ENCODE data around the gene KCNB1.
"Not testable (repeated sequence)": the region's sequence is repeated elsewhere in the genome, so short reads cannot be mapped to it uniquely, and the experiment has no call there.

KCNB1 gene

DNA sequence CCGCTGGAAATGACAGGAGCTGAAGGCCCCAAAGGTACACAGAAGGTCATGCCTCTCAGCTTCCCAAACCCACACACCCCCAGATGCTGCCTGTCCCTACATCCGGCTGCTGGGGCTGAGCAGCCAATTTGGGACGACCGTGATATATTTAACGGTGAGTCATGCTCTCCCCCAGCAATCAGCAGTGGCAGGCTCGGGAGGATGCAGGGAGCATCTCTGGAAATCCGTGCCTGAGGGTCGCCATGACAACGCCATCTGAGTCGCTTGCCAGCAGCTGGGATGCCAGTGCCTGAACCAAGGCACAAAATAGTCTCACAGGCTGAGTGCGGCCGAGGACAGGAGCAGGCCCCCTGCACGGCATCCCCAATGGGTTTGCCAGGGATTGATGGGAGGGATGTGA, 57.9 kb downstream of the KCNB1 start:
- no peak overlapping the region for H3K27ac Mint-ChIP-seq
- no peaks in the 10 kb centered on the region for H3K4me1 Mint-ChIP-seq (ENCODE audit: low read depth)
- no peaks in the 10 kb centered on the region for H3K9me3 Mint-ChIP-seq
- peaks cover 40% of the 10 kb centered on the region for H3K27me3 Mint-ChIP-seq (ENCODE audit: low read depth)
- H3K36me3 Mint-ChIP-seq (ENCODE audit: low read depth), result no peaks in the 10 kb centered on the region
- no peak overlapping the region for H3K4me3 Mint-ChIP-seq

- H3K9me3 Mint-ChIP-seq, result no peaks in the 10 kb centered on the region
- no peak overlapping the region for H3K27ac Mint-ChIP-seq
- peaks cover 32% of the 10 kb centered on the region for H3K27me3 Mint-ChIP-seq (ENCODE audit: low read depth)
- no peaks in the 10 kb centered on the region for H3K4me1 Mint-ChIP-seq (ENCODE audit: low read depth)
- no peak overlapping the region for H3K4me3 Mint-ChIP-seq
- H3K36me3 Mint-ChIP-seq (ENCODE audit: low read depth), result no peaks in the 10 kb centered on the region
These were observed 60.3 kb downstream of the KCNB1 start for GRCh38 chr20:49422161-49422560.

- Mint-ChIP-seq H3K27me3 (ENCODE audit: low read depth) (peaks cover 25% of the 10 kb centered on the region), H3K36me3 (ENCODE audit: low read depth) (no peaks in the 10 kb centered on the region), H3K4me1 (ENCODE audit: low read depth) (no peaks in the 10 kb centered on the region), H3K4me3 (no peak overlapping the region), H3K9me3 (no peaks in the 10 kb centered on the region), H3K27ac (no peak overlapping the region)
These were observed 61.6 kb downstream of the KCNB1 start for GRCh38 chr20:49420811-49421295.

- Mint-ChIP-seq H3K36me3 (ENCODE audit: low read depth) (no peaks in the 10 kb centered on the region), H3K27ac (no peak overlapping the region)
These were observed 62.2 kb downstream of the KCNB1 start for GRCh38 chr20:49420292-49420691.

GRCh38 chr20:49419785-49420184, 62.7 kb downstream of the KCNB1 start:
- no peak overlapping the region for H3K4me3 Mint-ChIP-seq
- peaks cover 22% of the 10 kb centered on the region for H3K27me3 Mint-ChIP-seq (ENCODE audit: low read depth)
- no peaks in the 10 kb centered on the region for H3K4me1 Mint-ChIP-seq (ENCODE audit: low read depth)
- H3K27ac Mint-ChIP-seq, result no peak overlapping the region
- no peaks in the 10 kb centered on the region for H3K9me3 Mint-ChIP-seq
- no peaks in the 10 kb centered on the region for H3K36me3 Mint-ChIP-seq (ENCODE audit: low read depth)

More at GRCh38 chr20:49420292-49420691, 62.2 kb downstream of the KCNB1 start:
- H3K4me3 Mint-ChIP-seq, result no peak overlapping the region
- peaks cover 23% of the 10 kb centered on the region for H3K27me3 Mint-ChIP-seq (ENCODE audit: low read depth)
- no peaks in the 10 kb centered on the region for H3K9me3 Mint-ChIP-seq
- no peaks in the 10 kb centered on the region for H3K4me1 Mint-ChIP-seq (ENCODE audit: low read depth)

DNA sequence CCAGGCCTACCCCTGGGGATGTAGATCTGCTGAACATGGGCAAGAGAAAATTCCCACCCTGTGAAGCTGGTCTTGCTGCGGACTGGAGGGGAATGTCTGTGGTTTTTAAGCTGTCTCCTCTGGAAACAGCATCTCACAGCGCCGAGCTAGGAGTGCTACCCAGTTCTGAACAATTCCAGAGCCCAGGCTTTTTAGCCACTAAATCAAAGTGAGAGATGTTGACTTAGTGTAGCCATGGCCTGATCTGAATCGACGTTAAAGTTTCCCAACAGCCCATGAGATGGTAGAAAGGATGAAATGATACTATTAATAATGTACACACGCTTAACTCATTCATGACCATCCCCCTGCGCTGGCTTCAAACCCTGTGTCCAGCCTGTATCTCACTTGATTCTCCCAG, 63.7 kb downstream of the KCNB1 start:
- Mint-ChIP-seq H3K4me1 (ENCODE audit: low read depth) (no peaks in the 10 kb centered on the region), H3K36me3 (ENCODE audit: low read depth) (no peaks in the 10 kb centered on the region), H3K9me3 (no peaks in the 10 kb centered on the region), H3K27me3 (ENCODE audit: low read depth) (peaks cover 24% of the 10 kb centered on the region), H3K27ac (no peak overlapping the region), H3K4me3 (no peak overlapping the region)

DNA sequence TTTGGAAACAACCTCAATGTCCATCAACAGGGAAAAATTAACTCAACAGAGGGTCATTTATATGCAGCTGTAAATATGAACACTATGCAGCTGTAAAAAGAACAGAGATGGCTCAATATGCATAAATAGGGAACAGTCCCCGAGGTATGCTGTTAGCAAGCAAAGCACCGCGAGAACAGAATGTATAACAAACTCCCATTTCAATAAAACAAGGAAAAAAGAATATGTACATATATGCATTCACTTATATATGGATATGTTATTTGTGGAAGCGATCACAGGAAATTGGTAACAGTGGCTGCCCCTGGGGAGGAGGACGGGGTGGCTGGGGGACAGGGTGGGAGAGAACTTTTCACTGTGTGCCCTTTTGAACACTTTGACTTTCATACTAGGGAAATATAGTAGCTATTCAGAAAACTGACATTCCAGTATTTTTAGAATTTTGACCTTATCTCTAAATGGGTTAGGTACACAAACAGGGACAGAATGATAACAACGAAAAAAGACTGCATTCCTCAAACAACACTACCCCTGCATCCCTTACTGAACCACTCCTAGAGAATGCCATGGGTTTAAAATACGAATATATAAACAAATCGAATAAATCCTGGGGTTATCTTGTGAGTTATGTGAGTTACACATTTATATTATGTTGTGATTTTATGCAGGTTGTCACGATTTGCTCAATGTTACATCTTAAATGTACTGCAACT, 64.5 kb downstream of the KCNB1 start:
- Mint-ChIP-seq H3K4me3 (no peak overlapping the region), H3K27ac (no peak overlapping the region), H3K9me3 (no peaks in the 10 kb centered on the region), H3K4me1 (ENCODE audit: low read depth) (no peaks in the 10 kb centered on the region), H3K27me3 (ENCODE audit: low read depth) (peaks cover 26% of the 10 kb centered on the region), H3K36me3 (ENCODE audit: low read depth) (no peaks in the 10 kb centered on the region)

GRCh38 chr20:49415668-49416044, 66.8 kb downstream of the KCNB1 start:
- no peaks in the 10 kb centered on the region for H3K9me3 Mint-ChIP-seq
- peaks cover 35% of the 10 kb centered on the region for H3K27me3 Mint-ChIP-seq (ENCODE audit: low read depth)
- no peak overlapping the region for H3K4me3 Mint-ChIP-seq
- H3K4me1 Mint-ChIP-seq (ENCODE audit: low read depth), result no peaks in the 10 kb centered on the region
- no peaks in the 10 kb centered on the region for H3K36me3 Mint-ChIP-seq (ENCODE audit: low read depth)
- H3K27ac Mint-ChIP-seq, result no peak overlapping the region

DNA sequence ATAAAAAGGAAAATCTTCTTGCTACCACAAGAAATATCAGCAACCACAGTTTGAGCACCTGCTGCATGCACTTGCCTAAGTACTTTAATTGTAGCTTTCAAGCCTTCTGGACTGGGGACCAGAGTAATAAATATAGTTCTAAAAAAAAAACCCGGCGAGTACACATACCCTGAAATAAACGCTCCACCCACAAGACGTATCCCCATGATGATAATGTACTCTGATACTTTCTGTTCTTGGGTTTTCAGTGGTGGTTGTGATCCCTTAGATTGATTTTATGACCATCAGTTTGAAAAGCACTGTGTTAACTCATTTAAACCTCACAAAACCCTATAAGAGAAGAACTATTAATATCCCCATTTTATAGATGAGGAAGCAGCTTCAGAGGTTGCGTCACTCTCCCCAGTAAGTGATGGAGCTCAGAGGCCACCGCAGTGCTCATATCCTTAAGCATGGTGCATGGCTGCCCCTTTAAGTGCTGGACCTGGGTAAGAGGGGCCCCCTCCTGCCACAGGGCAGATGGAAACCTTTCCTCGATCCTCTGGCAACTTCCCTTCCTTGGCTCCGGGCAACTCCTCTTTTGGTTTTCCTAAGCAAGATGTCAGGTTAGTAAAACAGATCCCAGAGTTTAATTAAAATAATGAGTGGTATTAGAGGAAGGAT, 67.3 kb downstream of the KCNB1 start:
- Mint-ChIP-seq H3K36me3 (ENCODE audit: low read depth) (no peaks in the 10 kb centered on the region), H3K27ac (no peak overlapping the region), H3K27me3 (ENCODE audit: low read depth) (peaks cover 32% of the 10 kb centered on the region), H3K4me3 (no peak overlapping the region), H3K9me3 (no peaks in the 10 kb centered on the region), H3K4me1 (ENCODE audit: low read depth) (no peaks in the 10 kb centered on the region)

GRCh38 chr20:49413677-49414076, 68.8 kb downstream of the KCNB1 start:
- no peaks in the 10 kb centered on the region for H3K4me1 Mint-ChIP-seq (ENCODE audit: low read depth)

GRCh38 chr20:49412953-49413352, 69.5 kb downstream of the KCNB1 start:
- no peaks in the 10 kb centered on the region for H3K36me3 Mint-ChIP-seq (ENCODE audit: low read depth)
- H3K4me3 Mint-ChIP-seq, result no peak overlapping the region
- peaks cover 24% of the 10 kb centered on the region for H3K27me3 Mint-ChIP-seq (ENCODE audit: low read depth)
- no peaks in the 10 kb centered on the region for H3K4me1 Mint-ChIP-seq (ENCODE audit: low read depth)
- no peak overlapping the region for H3K27ac Mint-ChIP-seq
- no peaks in the 10 kb centered on the region for H3K9me3 Mint-ChIP-seq

More at GRCh38 chr20:49413677-49414076, 68.8 kb downstream of the KCNB1 start:
- no peaks in the 10 kb centered on the region for H3K9me3 Mint-ChIP-seq
- H3K27me3 Mint-ChIP-seq (ENCODE audit: low read depth), result peaks cover 24% of the 10 kb centered on the region
- H3K4me3 Mint-ChIP-seq, result no peak overlapping the region
- H3K27ac Mint-ChIP-seq, result no peak overlapping the region
- no peaks in the 10 kb centered on the region for H3K36me3 Mint-ChIP-seq (ENCODE audit: low read depth)

DNA sequence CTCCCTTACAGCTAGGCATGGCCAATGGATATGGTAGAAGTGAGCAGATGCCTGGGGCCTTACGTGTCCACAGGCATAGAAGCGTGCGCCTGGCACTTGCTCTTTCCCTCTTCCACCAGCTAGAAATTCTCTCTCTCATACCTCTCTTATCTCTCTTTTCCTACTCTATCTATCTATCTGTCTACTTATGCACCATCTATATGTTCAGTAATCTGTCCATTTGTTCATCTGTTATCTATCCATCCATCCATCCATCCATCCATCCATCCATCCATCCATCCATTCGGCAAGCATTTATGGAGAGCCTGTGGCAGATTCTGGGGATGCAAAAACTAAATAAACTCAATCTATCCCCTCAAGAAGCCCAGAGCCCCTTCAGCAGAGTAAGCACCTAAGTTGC, 70.2 kb downstream of the KCNB1 start:
- no peaks in the 10 kb centered on the region for H3K9me3 Mint-ChIP-seq
- no peak overlapping the region for H3K4me3 Mint-ChIP-seq
- H3K36me3 Mint-ChIP-seq (ENCODE audit: low read depth), result no peaks in the 10 kb centered on the region
- H3K27me3 Mint-ChIP-seq (ENCODE audit: low read depth), result peaks cover 24% of the 10 kb centered on the region
- H3K27ac Mint-ChIP-seq, result no peak overlapping the region
- no peaks in the 10 kb centered on the region for H3K4me1 Mint-ChIP-seq (ENCODE audit: low read depth)

DNA sequence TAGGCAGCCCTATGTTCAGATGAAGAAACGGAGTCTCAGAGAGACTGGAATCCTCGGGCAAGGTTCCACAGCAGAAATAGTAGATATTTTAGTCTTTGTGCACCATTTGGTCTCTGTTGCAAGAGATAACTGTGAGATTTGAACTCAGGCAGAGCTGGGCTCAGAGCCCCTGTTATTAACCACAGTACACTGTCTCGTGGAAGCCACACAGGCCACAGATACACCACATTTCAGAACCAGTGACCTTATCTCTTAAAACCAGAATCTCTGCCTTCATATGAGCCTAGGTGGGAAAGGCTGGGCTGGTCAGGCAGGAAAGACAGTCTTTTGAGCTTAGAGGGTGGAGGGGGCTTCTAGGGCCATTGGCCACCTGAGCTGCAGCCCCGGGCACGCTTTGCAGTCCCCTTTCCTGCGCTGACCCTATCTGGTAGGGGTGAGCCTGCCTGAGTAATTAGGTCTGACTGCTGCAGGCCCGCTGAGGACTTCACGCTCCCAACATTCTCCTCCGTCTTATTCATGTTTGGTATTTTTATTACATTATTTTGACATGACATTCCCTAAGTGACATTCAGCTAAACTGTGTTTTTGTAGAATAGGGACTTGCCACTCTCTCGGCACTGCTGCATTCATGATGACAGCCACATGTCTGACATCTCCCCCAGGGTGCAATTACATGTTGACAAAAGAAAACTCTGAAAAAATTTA, 71.1 kb downstream of the KCNB1 start:
- Mint-ChIP-seq H3K27me3 (ENCODE audit: low read depth) (peaks cover 24% of the 10 kb centered on the region), H3K4me3 (no peak overlapping the region), H3K4me1 (ENCODE audit: low read depth) (no peaks in the 10 kb centered on the region), H3K9me3 (no peaks in the 10 kb centered on the region), H3K36me3 (ENCODE audit: low read depth) (no peaks in the 10 kb centered on the region), H3K27ac (no peak overlapping the region)

DNA sequence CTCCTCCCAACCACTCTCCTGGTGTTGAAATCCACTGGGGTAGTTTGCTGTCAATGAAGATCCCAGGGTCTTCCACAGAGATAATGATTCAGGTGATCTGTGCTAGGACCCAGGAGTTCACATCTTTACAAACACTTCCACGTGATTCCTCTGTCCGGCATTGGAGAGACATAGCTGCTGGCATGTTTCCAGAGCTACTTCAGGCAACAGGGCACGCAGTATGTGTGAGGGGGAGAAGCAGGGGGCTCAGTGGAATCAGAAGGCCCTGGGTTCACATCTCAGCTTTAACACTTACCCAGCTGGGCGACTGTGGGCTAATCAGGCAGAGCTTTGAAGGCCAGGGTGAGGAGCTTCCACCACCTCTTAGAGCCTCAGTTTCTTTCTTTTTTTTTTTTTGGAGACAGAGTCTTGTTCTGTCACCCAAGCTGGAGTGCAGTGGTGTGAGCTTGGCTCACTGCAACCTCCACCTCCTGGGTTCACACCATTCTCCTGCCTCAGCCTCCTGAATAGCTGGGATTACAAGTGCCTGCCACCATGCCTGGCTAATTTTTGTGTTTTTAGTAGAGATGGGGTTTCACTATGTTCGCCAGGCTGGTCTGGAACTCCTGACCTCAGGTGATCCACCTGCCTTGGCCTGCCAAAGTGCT, 72.4 kb downstream of the KCNB1 start:
- H3K27ac Mint-ChIP-seq; H3K4me1 Mint-ChIP-seq (ENCODE audit: low read depth); H3K9me3 Mint-ChIP-seq; H3K4me3 Mint-ChIP-seq; H3K36me3 Mint-ChIP-seq (ENCODE audit: low read depth): not testable (repeated sequence)
- H3K27me3 Mint-ChIP-seq (ENCODE audit: low read depth), result peaks cover 18% of the 10 kb centered on the region

Data from T-helper 1 cell treated with Interleukin-12 subunit alpha and Interleukin-12 subunit beta and Interleukin-4 antibody, amounts not matched to agents 30 μg/mL and 1 μg/mL, for 36 hours (primary cell).